GM12878 (cell line): Measurements from ENCODE around the gene CDH1.

Experiments
- BACH1 ChIP-seq: fragments of 450-650 bp; IDR thresholded peaks from 2 replicates; pipeline ENCODE4 v1.6.1; 2017; ENCODE audit warnings: mild to moderate bottlenecking, borderline replicate concordance
- CBFB ChIP-seq: IDR thresholded peaks from 2 replicates; pipeline ENCODE4 v1.6.1; 2016; ENCODE audit warnings: antibody characterized with exemption, low read depth
- CTCF ChIP-seq, 3 experiments: IDR thresholded peaks in 2 of 3; conservative IDR thresholded peaks in 1 of 3; 2 replicates each; pipeline ENCODE4 v1.5.1; 2011; ENCODE audit warnings: low read depth in 3 of 3, low read length in 3 of 3, mild to moderate bottlenecking in 3 of 3, control low read depth in 2 of 3, moderate library complexity in 2 of 3, inconsistent platforms in 1 of 3, mixed read lengths in 1 of 3; ENCODE audit not compliant: control insufficient read depth in 2 of 3, insufficient read depth in 1 of 3; ENCODE audit errors: extremely low read depth in 1 of 3
- E2F4 ChIP-seq: IDR thresholded peaks from 2 replicates; pipeline ENCODE4 v1.6.1; 2012; ENCODE audit warnings: low read depth, low read length, improper control_type of control experiment
- EZH2 ChIP-seq: IDR thresholded peaks from 2 replicates; pipeline ENCODE4 v1.6.1; 2012; ENCODE audit warnings: low read depth, mild to moderate bottlenecking, control low read depth, inconsistent platforms, low read length, borderline replicate concordance; ENCODE audit not compliant: control insufficient read depth
- JUND ChIP-seq: IDR thresholded peaks from 2 replicates; pipeline ENCODE4 v1.6.1; 2012; ENCODE audit warnings: low read depth, mild to moderate bottlenecking, low read length, improper control_type of control experiment, moderate library complexity
- POLR2AphosphoS5 ChIP-seq: IDR thresholded peaks from 2 replicates; pipeline ENCODE4 v1.6.1; 2011; ENCODE audit warnings: mild to moderate bottlenecking, low read length, inconsistent platforms
- RAD21 ChIP-seq: IDR thresholded peaks from 2 replicates; pipeline ENCODE4 v1.6.1; 2011; ENCODE audit warnings: mild to moderate bottlenecking, low read depth, low read length, moderate library complexity; ENCODE audit not compliant: insufficient read depth
- RCOR1 ChIP-seq: conservative IDR thresholded peaks from 2 replicates; pipeline ENCODE4 v1.6.1; 2012; ENCODE audit warnings: low read depth, low read length, improper control_type of control experiment
- SMC3 ChIP-seq: IDR thresholded peaks from 2 replicates; pipeline ENCODE4 v1.6.1; 2011; ENCODE audit warnings: low read length, improper control_type of control experiment, borderline replicate concordance
- YY1 ChIP-seq: IDR thresholded peaks from 2 replicates; pipeline ENCODE4 v1.6.1; 2011; ENCODE audit warnings: low read depth, mild to moderate bottlenecking, low read length
- ZSCAN29 ChIP-seq: fragments of 450-650 bp; IDR thresholded peaks from 2 replicates; pipeline ENCODE4 v1.6.1; 2017; ENCODE audit warnings: mild to moderate bottlenecking, moderate library complexity
- TF ChIP-seq, protein P1 (sequence below): IDR thresholded peaks from 2 replicates; pipeline ENCODE4 v1.6.1; 2011; ENCODE audit warnings: low read depth, mild to moderate bottlenecking, low read length, moderate library complexity, borderline replicate concordance; ENCODE audit errors: extremely low read depth

GRCh38 chr16:68782198-68783174 is 45.4 kb downstream of the CDH1 start:
- TF ChIP-seq POLR2AphosphoS5 (no peak), CTCF (IDR thresholded peaks at IDR 0.05 in 2 of 3, conservative IDR thresholded peaks at IDR 0.05 in 1 of 3; ENCODE audit: control insufficient read depth in 2 of 3, extremely low read depth in 1 of 3, insufficient read depth in 1 of 3, low read depth in 3 of 3, low read length in 3 of 3) (no peak), RAD21 (no peak), BACH1 (no peak), YY1 (no peak), E2F4 (no peak), RCOR1 (no peak), CBFB (peak; percentile 31; the same call in 1 of the 2 replicates), JUND (no peak), ZSCAN29 (no peak), EZH2 (no peak), SMC3 (peak; percentile 23; the same call in 1 of the 2 replicates)
- TF ChIP-seq, protein P1, sequence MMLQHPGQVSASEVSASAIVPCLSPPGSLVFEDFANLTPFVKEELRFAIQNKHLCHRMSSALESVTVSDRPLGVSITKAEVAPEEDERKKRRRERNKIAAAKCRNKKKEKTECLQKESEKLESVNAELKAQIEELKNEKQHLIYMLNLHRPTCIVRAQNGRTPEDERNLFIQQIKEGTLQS, result no peak
